ENCODE measurements around the gene FAM174C. TPM values are rescaled to one million over a fixed set of nuclear protein-coding genes. Genes with fewer than 3 reads are reported as not detected.

FAM174C gene
- total and polyA plus RNA-seq, 10 of the 15 experiments (the other 5 are each of a cell fraction or from before 2014, with no cell fraction given), result 0.89 to 94.6 (median 43.6) TPM

GRCh38 chr19:1259206-1259875, 16.0 kb upstream of the FAM174C start (continued):
- TF ChIP-seq, protein P1, sequence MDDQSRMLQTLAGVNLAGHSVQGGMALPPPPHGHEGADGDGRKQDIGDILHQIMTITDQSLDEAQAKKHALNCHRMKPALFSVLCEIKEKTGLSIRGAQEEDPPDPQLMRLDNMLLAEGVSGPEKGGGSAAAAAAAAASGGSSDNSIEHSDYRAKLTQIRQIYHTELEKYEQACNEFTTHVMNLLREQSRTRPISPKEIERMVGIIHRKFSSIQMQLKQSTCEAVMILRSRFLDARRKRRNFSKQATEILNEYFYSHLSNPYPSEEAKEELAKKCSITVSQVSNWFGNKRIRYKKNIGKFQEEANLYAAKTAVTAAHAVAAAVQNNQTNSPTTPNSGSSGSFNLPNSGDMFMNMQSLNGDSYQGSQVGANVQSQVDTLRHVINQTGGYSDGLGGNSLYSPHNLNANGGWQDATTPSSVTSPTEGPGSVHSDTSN (IDR thresholded peaks at IDR 0.05; ENCODE audit: insufficient replicate concordance, low read depth, low read length), result peak; percentile 14
- TF ChIP-seq, protein P2, sequence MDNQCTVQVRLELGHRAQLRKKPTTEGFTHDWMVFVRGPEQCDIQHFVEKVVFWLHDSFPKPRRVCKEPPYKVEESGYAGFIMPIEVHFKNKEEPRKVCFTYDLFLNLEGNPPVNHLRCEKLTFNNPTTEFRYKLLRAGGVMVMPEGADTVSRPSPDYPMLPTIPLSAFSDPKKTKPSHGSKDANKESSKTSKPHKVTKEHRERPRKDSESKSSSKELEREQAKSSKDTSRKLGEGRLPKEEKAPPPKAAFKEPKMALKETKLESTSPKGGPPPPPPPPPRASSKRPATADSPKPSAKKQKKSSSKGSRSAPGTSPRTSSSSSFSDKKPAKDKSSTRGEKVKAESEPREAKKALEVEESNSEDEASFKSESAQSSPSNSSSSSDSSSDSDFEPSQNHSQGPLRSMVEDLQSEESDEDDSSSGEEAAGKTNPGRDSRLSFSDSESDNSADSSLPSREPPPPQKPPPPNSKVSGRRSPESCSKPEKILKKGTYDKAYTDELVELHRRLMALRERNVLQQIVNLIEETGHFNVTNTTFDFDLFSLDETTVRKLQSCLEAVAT (IDR thresholded peaks at IDR 0.05), result peak; percentile 75
- TF ChIP-seq POLR2A (IDR thresholded peaks at IDR 0.05; ENCODE audit: low read depth, low read length), result peak; percentile 92
- TF ChIP-seq EGR1 (IDR thresholded peaks at IDR 0.05; ENCODE audit: borderline replicate concordance in 1 of 2, low read depth in 2 of 2, low read length in 2 of 2), result peak in 1 of 2 experiments; percentile 45; a peak in 1 of 3 replicates
- peak; percentile 52 to 59; a peak in 3 of 4 replicates for TF ChIP-seq IKZF2 (IDR thresholded peaks at IDR 0.05)
- peak; percentile 93; the same call in 1 of the 2 replicates for TF ChIP-seq LARP7 (IDR thresholded peaks at IDR 0.05)
- TF ChIP-seq EZH2 (IDR thresholded peaks at IDR 0.05; ENCODE audit: borderline replicate concordance, control insufficient read depth, low read depth, low read length), result no peak
- TF ChIP-seq FOXK2 (IDR thresholded peaks at IDR 0.05), result peak; percentile 52; the same call in 1 of the 2 replicates
- no peak; the same call in 1 of the 2 replicates for TF ChIP-seq STAT1 (conservative IDR thresholded peaks at IDR 0.05)
- no peak for TF ChIP-seq CHD1 (IDR thresholded peaks at IDR 0.05; ENCODE audit: low read depth, low read length)
- peak; percentile 43; the same call in 1 of the 2 replicates for TF ChIP-seq SPI1 (IDR thresholded peaks at IDR 0.05; ENCODE audit: borderline replicate concordance, insufficient read depth, low read depth, low read length)
- TF ChIP-seq SMAD1 (IDR thresholded peaks at IDR 0.05; ENCODE audit: low read depth, partially characterized antibody), result peak; percentile 18
- no peak for TF ChIP-seq PML (IDR thresholded peaks at IDR 0.05; ENCODE audit: low read length)
- TF ChIP-seq HDGF (IDR thresholded peaks at IDR 0.05), result peak; percentile 97
- TF ChIP-seq MXI1 (IDR thresholded peaks at IDR 0.05; ENCODE audit: low read depth, low read length), result peak; percentile 45; the same call in 1 of the 2 replicates
- no peak for TF ChIP-seq NRF1 (conservative IDR thresholded peaks at IDR 0.05; ENCODE audit: low read depth, low read length)
- TF ChIP-seq CHD2 (IDR thresholded peaks at IDR 0.05; ENCODE audit: borderline replicate concordance, low read depth, low read length), result peak; percentile 55
- TF ChIP-seq ZNF207 (IDR thresholded peaks at IDR 0.05; ENCODE audit: borderline replicate concordance), result peak; percentile 64; the same call in 1 of the 2 replicates
- no peak for TF ChIP-seq ESRRA (IDR thresholded peaks at IDR 0.05; ENCODE audit: low read length)
- TF ChIP-seq, protein P3, sequence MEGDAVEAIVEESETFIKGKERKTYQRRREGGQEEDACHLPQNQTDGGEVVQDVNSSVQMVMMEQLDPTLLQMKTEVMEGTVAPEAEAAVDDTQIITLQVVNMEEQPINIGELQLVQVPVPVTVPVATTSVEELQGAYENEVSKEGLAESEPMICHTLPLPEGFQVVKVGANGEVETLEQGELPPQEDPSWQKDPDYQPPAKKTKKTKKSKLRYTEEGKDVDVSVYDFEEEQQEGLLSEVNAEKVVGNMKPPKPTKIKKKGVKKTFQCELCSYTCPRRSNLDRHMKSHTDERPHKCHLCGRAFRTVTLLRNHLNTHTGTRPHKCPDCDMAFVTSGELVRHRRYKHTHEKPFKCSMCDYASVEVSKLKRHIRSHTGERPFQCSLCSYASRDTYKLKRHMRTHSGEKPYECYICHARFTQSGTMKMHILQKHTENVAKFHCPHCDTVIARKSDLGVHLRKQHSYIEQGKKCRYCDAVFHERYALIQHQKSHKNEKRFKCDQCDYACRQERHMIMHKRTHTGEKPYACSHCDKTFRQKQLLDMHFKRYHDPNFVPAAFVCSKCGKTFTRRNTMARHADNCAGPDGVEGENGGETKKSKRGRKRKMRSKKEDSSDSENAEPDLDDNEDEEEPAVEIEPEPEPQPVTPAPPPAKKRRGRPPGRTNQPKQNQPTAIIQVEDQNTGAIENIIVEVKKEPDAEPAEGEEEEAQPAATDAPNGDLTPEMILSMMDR (IDR thresholded peaks at IDR 0.05 in 2 of 3, conservative IDR thresholded peaks at IDR 0.05 in 1 of 3; ENCODE audit: control insufficient read depth in 2 of 3, extremely low read depth in 1 of 3, insufficient read depth in 1 of 3, low read depth in 3 of 3, low read length in 3 of 3), result no peak
- no peak; the same call in 1 of the 2 replicates for TF ChIP-seq PAX5 (IDR thresholded peaks at IDR 0.05; ENCODE audit: borderline replicate concordance, low read depth, low read length)
- peak; percentile 66; the same call in 1 of the 2 replicates for TF ChIP-seq SMAD5 (IDR thresholded peaks at IDR 0.05; ENCODE audit: low read depth)
- TF ChIP-seq NR2F1 (conservative IDR thresholded peaks at IDR 0.05), result peak; percentile 97
- TF ChIP-seq, protein P4, sequence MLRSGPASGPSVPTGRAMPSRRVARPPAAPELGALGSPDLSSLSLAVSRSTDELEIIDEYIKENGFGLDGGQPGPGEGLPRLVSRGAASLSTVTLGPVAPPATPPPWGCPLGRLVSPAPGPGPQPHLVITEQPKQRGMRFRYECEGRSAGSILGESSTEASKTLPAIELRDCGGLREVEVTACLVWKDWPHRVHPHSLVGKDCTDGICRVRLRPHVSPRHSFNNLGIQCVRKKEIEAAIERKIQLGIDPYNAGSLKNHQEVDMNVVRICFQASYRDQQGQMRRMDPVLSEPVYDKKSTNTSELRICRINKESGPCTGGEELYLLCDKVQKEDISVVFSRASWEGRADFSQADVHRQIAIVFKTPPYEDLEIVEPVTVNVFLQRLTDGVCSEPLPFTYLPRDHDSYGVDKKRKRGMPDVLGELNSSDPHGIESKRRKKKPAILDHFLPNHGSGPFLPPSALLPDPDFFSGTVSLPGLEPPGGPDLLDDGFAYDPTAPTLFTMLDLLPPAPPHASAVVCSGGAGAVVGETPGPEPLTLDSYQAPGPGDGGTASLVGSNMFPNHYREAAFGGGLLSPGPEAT (IDR thresholded peaks at IDR 0.05; ENCODE audit: low read depth), result peak; percentile 50; the same call in 1 of the 2 replicates
- TF ChIP-seq POU2F2 (IDR thresholded peaks at IDR 0.05; ENCODE audit: borderline replicate concordance, low read depth, low read length), result peak; percentile 71; the same call in 2 of the 3 replicates

Measured in GM12878 (cell line).